GM12875 (cell line): Measurements from ENCODE around the gene MYO18B.

Experiments used
- H3K4me3 ChIP-seq: one replicate; pipeline ENCODE4 v1.5.1; 2011; ENCODE audit warnings: low read depth, low read length, control low read depth
- CTCF ChIP-seq: IDR thresholded peaks from 2 replicates; pipeline ENCODE4 v1.5.1; 2011; ENCODE audit warnings: low read depth, mild to moderate bottlenecking, control low read depth, inconsistent platforms, low read length, moderate library complexity, borderline replicate concordance; ENCODE audit not compliant: insufficient read depth

Gene MYO18B

GRCh38 chr22:25763239-25763777 is 21.3 kb downstream of the MYO18B start:
- no peak for TF ChIP-seq CTCF
- H3K4me3 ChIP-seq = no peak overlapping the region

GRCh38 chr22:25764270-25765015 is 22.5 kb downstream of the MYO18B start:
- H3K4me3 ChIP-seq = no peak overlapping the region
- TF ChIP-seq CTCF = no peak

- H3K4me3 ChIP-seq = no peak overlapping the region
- TF ChIP-seq CTCF = no peak
Observed at GRCh38 chr22:25765016-25765367, 23.0 kb downstream of the MYO18B start.

GRCh38 chr22:25765801-25766200 is 23.8 kb downstream of the MYO18B start:
- no peak overlapping the region for H3K4me3 ChIP-seq
- TF ChIP-seq CTCF = no peak

- H3K4me3 ChIP-seq = no peak overlapping the region
- no peak for TF ChIP-seq CTCF
Observed at GRCh38 chr22:25766418-25766817, 24.4 kb downstream of the MYO18B start.

- TF ChIP-seq CTCF = no peak
- H3K4me3 ChIP-seq = no peak overlapping the region
Observed at GRCh38 chr22:25770333-25770732, 28.3 kb downstream of the MYO18B start.

- no peak overlapping the region for H3K4me3 ChIP-seq
- no peak for TF ChIP-seq CTCF
Observed at GRCh38 chr22:25772288-25772687, 30.3 kb downstream of the MYO18B start.
